Right kidney (tissue), 1 donor: ENCODE results near the gene RHPN2.
A peak's percentile ranks its signal among the peaks of the same experiment; 100 is the strongest.
"Not testable (repeated sequence)": the region's sequence is repeated elsewhere in the genome, so short reads cannot be mapped to it uniquely, and the experiment has no call there.

ENCODE experiments used
- DNase-seq: peaks from one replicate; pipeline ENCODE4 v3.0.0-alpha.2; 2016

The RHPN2 gene

GRCh38 chr19:33067121-33067520, 2.4 kb upstream of the RHPN2 start:
- no peak for DNase-seq

GRCh38 chr19:33066543-33066942, 1.9 kb upstream of the RHPN2 start:
- DNase-seq: no peak

- DNase-seq: no peak
Measured at GRCh38 chr19:33064458-33064791, 263 bp downstream of the RHPN2 start.

- DNase-seq: peak; percentile 63
Measured at GRCh38 chr19:33063753-33064457, 783 bp downstream of the RHPN2 start.

GRCh38 chr19:33063356-33063752, 1.3 kb downstream of the RHPN2 start:
- no peak for DNase-seq

GRCh38 chr19:33062902-33063301, 1.8 kb downstream of the RHPN2 start:
- DNase-seq: no peak

- no peak for DNase-seq
Measured at GRCh38 chr19:33060586-33060985, 4.1 kb downstream of the RHPN2 start.

- DNase-seq: no peak
Measured at GRCh38 chr19:33055718-33056117, 9.0 kb downstream of the RHPN2 start.

- DNase-seq: no peak
Measured at GRCh38 chr19:33054623-33055022, 10.1 kb downstream of the RHPN2 start.

GRCh38 chr19:33052352-33052972, 12.2 kb downstream of the RHPN2 start:
- no peak for DNase-seq

GRCh38 chr19:33050110-33050509, 14.6 kb downstream of the RHPN2 start:
- no peak for DNase-seq

- no peak for DNase-seq
Measured at GRCh38 chr19:33048806-33049676, 15.6 kb downstream of the RHPN2 start.

- DNase-seq: no peak
Measured at GRCh38 chr19:33047422-33047821, 17.3 kb downstream of the RHPN2 start.

GRCh38 chr19:33041828-33042160, 22.9 kb downstream of the RHPN2 start:
- not testable (repeated sequence) for DNase-seq

- no peak for DNase-seq
Measured at GRCh38 chr19:33040994-33041827, 23.5 kb downstream of the RHPN2 start.

GRCh38 chr19:33039815-33040214, 24.9 kb downstream of the RHPN2 start:
- no peak for DNase-seq

GRCh38 chr19:33039108-33039599, 25.5 kb downstream of the RHPN2 start:
- DNase-seq: no peak

- not testable (repeated sequence) for DNase-seq
Measured at GRCh38 chr19:33037168-33038025, 27.3 kb downstream of the RHPN2 start.

- DNase-seq: not testable (repeated sequence)
Measured at GRCh38 chr19:33036370-33037167, 28.1 kb downstream of the RHPN2 start.

- DNase-seq: no peak
Measured at GRCh38 chr19:33035461-33035860, 29.2 kb downstream of the RHPN2 start.
